ENCODE results near the gene MBTPS1. TPM values are rescaled to one million over a fixed set of nuclear protein-coding genes. Genes with fewer than 3 reads are reported as not detected.
A peak's percentile ranks its signal among the peaks of the same experiment; 100 is the strongest.
"Not testable (repeated sequence)": the region's sequence is repeated elsewhere in the genome, so short reads cannot be mapped to it uniquely, and the experiment has no call there.

The MBTPS1 gene
- total RNA-seq, 1 donor from 2014 or later: 67.3 TPM

DNA sequence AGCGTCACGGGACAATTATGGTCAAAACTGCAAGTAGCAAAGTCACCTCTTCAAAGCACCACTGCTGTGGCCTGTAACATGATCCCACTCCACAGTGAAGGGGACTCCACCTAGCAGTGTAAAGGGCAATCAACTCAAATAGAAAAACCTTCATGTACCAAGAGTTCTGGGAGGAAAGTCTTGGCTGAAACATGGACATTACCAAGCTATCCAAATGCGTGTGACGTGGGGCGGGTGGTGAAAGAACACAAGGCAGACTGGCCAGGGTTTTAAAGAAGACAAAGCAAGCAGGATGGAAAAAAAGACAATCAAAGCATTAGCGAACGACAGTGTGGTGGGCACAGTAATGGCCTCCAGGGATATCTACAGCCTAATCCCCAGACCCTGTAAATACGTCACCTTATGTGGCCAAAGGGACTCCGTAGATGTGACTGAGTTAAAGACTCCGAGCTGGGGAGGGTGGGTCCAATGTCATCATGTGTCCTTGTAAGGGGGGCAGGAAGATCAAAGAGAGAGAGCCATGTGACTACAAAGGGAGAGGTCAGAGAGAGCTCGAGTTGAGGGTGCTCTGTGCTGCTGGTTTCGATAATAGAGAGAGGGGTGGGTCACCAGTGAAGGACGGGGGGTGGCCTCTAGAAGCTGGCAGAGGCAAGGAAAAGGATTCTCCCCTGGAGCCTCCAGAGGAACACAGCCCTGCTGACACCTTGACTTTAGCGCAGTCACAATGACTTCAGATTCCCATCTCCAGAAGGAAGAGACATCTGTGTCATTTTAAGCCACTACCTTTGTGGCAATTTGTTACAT lies 22.3 kb upstream of the MBTPS1 start:
- DNase-seq (no peak), ATAC-seq (ENCODE audit: poor library complexity) (peak; percentile 86)
- intact Hi-C loops (cut with DNase I): loop anchor here (5.0 kb wide), 1 partner anchor 48 kb away; the partner anchor contains the start of gene TAF1C

DNA sequence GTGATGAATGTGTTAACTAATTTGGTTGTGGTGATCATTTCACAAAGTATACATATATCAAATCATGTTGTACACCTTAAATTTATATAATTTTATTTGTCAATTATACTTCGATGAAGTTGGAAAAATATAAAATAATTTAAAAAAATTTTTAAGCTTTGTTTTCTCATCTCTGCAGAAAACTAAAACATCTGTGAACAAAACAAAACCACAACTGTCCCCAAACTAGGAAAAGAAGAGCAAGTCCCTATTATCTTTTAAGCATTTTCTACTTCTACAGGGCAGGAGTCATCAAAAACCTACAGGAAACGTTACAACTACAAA lies 21.7 kb upstream of the MBTPS1 start:
- DNase-seq: no peak
- intact Hi-C loops (cut with DNase I): loop anchor here (5.0 kb wide), 1 partner anchor 49 kb away; the partner anchor contains the start of gene TAF1C
- ATAC-seq (ENCODE audit: poor library complexity): no peak

DNA sequence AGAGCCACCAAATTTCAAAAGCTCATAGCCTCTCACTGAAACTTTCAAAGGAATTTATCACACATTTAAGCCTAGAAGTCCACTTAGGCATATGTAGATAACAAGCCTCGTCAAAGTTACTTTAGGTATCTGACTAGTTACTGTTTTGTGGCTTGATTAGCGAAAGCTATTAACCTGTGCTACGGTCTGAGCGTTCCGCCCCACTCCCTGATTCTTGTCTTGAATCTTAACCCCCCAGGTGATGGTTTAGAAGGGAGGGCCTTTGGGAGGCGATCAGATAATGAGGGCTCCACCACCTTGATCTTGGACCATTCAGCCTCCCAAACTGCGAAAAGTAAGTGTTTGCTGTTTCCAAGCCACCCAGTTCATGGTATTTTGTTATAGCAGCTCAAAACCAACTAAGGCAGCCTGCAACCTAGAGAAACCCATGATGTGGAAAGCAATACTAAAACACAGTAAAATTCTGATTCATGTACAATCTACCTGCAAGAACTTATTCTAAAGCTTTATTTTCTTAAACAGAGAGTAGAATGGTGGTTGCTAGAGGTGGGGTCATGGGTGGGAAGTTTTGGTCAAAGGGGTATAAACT lies 21.1 kb upstream of the MBTPS1 start:
- DNase-seq: no peak
- intact Hi-C loops (cut with DNase I): loop anchor here (5.0 kb wide), 1 partner anchor 49 kb away; the partner anchor contains the start of gene TAF1C
- ATAC-seq (ENCODE audit: poor library complexity): no peak

DNA sequence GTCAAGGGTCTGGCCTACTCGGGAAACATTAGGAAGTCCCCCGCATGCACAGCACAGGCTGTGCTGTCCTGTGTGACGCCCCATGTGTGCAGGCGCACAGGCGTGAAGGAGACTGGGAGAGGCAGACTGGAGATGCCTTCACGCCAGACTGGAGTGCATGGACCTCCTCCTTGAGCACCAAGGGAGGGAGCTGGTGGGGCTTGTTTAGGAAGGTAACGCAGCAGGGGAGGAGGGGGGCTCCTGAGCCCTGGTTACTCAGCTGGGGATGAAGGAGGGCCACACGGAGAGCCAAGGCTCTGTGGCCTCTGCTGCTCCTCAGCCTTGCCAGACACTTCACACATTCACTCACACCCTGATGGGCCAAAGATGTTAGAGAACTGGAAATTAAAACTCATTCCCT lies 20.5 kb upstream of the MBTPS1 start:
- intact Hi-C loops (cut with DNase I): loop anchor here (5.0 kb wide), 1 partner anchor 50 kb away; the partner anchor contains the start of gene TAF1C
- DNase-seq: no peak
- ATAC-seq (ENCODE audit: poor library complexity): no peak

DNA sequence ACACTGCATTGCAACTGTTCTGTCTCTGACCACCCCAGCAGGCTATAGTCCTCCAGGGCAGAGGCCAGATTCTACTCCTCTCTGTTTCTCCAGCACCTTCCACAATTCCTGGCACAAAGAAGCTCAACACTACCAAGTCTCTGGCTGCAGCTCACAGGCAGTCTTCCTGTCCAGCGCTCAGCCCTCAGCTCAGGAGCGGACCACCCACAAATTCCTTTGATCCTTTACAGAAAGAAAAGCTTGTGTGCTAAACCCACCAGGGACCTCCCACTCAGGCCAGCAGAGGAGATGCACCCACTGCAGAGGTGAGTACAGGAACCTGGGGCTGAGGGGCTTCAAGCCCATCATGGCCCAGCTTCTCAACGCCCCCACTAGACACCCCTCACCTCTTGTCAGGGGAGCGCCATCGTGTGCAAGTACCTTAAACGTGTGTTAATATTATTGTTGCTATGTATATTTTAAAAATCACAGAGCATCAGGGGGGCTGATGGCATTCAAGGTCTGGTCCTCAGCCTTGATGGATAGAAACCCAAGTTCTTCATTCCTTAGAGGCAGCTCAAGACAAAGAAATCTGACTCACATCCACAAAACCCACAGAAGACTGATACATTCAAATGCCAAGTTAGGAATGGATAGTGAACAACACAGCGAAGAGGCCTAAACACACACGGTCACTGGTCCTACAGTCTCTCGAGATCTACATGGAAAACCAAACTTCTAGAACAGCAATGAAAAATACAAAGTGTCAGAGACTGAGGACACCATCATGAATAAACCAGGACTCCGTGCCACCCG lies 19.8 kb upstream of the MBTPS1 start:
- intact Hi-C loops (cut with DNase I): loop anchor here (5.0 kb wide), 1 partner anchor 51 kb away; the partner anchor contains the start of gene TAF1C
- ATAC-seq (ENCODE audit: poor library complexity) (no peak), DNase-seq (no peak)

DNA sequence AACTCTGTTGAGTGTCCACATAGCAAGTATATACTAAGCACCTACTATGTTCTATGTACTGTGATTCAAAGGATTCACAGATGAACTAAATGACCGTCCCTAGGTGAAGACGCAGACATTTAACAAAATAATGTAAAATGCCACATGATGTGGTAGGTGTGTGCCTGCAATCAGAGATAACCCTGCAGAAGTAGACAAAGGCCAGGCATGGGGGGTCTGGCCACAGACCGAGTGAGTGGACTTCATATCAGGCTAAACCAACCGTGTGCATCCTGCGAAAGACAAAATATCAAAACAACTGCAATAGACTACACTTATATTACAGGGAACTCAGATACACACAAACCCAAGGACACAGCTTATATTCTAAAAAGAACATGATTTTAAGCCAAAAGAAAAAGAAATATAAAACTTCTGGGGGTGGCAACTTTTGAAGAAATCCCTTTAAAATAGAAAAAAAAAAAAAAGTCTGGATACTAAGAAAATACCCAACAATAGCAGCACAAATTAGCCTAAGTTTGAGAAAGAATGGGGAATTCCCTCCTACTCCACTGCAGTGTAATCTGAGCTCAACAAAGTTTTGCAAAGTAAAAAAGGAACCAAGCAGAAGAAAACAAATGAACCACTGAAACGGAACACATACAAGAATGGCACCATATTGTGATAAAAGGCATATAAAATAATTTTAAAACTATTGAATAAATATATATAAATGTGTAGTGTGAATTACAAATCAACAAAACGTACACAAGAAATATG lies 16.0 kb upstream of the MBTPS1 start:
- DNase-seq (no peak), ATAC-seq (ENCODE audit: poor library complexity) (no peak)
- intact Hi-C loops (cut with DNase I): no loop called here

DNA sequence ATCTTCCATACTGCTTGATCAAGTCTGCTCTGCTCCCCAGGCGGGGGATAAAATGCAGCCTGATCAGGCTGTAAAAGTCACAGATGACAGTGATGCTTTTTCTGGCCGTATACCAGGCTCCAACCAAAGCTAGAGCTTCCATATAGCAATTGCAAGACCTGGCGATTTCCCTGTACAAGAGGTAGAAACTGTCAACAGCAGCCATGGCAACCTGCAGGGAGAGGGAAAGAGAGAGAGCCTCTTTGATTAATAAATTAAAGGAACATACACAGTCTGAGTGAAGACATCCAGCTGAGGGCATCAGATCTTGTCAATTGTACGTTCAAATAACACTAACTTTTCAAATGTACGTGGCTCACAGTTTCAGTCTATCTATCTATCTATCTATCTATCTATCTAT lies 14.4 kb upstream of the MBTPS1 start:
- no peak for DNase-seq
- intact Hi-C loops (cut with DNase I): no loop called here
- peak; percentile 54 for ATAC-seq (ENCODE audit: poor library complexity)

DNA sequence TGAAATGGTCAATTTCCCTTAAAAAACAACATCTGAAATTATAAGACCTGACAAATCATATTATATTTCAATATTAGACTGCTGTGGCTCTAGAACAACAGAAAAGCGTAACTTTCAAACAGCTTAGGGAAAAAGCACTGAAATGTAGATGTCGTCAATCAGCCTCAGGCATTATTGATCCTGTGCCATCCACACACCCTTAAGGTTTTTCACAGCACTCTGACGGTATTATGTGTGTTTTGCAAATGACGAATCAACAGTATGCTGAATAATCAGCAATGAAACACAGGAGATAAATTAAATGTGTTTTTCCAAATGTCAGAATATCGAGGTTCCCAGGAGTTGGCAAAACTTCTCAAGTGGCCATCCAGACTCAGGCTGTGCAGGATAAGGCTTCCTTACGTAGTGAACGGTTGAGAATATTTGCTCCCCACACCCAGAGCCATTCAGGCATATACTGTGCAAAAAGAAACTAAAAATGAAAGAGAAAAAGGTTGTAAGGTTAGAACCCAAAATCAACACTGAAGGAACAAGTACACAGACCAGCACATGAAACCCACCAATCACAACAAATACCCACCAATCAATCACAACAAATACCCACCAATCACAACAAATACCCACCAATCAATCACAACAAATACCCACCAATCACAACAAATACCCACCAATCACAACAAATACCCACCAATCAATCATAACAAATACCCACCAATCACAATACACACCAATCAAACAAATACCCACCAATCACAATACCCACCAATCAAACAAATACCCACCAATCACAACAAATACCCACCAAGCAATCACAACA lies 7.7 kb upstream of the MBTPS1 start:
- ATAC-seq (ENCODE audit: poor library complexity): no peak
- no peak for DNase-seq
- intact Hi-C loops (cut with DNase I): no loop called here

DNA sequence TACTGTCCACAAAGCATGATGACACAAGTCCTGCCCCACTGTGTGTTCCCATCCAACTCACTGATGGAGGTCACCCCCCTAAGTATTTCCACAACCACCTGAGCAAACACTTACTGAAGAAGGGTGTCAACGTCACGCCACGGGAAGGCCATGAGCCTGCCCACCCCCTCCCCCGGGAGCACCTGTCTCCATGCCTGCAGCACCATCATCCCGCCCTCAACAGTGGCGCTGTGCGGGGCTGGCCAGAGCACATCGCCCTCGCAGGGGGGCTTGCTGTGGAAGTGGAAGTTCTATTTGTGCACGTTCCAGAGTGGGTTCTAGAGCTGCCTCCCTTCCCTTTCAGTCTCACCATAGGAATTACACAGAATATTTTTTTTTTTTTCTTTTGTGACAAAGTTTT lies 4.3 kb upstream of the MBTPS1 start:
- intact Hi-C loops (cut with DNase I): no loop called here
- no peak for DNase-seq

DNA sequence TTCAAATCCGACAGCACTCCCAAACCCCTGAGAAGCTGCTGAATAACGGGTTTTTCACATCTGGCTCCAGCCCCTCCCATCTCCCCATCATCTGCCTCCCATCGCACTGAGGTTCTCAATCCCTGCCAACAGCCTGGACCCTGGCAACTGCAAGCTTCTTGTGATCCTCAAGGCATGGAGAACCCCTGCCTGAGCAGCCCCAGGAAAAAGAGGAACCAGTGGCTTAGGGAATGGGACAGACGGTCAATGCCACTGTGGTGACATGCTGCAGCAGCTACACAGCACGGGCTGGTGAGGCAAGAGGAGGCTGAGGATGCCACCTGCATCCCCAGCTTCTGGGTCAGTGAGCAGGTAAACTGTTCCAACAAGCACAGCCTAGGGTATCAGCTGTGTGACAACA lies 3.3 kb upstream of the MBTPS1 start:
- intact Hi-C loops (cut with DNase I): no loop called here
- ATAC-seq (ENCODE audit: poor library complexity) (no peak), DNase-seq (no peak)

More for the DNA sequence above, 4.3 kb upstream of the MBTPS1 start:
- ATAC-seq (ENCODE audit: poor library complexity): no peak

DNA sequence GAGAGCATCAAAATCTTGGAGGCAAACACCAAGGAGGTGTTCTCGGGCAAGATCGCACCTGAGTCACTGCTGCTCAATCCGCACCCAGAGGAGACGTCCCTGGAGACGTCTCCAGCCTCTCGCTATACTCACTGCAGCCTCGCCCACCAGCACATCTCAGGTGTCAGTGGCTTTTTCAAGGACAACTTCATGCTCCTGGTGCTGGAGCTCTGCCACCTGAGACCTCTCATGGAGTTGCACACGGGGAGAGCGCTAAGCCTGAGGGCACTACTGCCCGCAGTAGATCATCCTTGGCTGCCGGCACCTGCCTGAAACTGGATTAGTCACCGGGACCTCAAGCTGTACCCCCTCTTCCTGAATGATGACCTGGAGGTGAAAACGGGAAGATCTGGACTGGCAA lies 2.6 kb upstream of the MBTPS1 start:
- intact Hi-C loops (cut with DNase I): no loop called here
- DNase-seq (no peak), ATAC-seq (ENCODE audit: poor library complexity) (no peak)

DNA sequence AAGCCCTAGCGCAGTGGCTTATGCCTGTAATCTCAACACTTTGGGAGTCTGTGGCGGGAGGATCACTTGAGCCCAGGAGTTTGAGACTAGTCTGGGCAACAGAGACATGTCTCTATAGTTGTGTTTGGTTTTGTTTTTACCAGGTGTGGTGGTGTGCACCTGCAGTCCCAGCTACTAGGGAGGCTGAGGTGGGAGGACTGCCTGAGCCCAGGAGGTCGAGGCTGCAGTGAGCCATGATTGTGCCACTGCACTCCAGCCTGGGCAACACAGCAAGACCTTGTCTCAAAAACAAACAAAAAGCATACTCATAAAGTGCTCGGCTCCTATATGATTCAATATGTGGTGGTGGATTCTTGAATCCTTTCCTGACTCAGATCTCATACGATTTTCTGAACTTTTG lies 1.6 kb upstream of the MBTPS1 start:
- ATAC-seq (ENCODE audit: poor library complexity); intact Hi-C loops (cut with DNase I); DNase-seq: not testable (repeated sequence)

DNA sequence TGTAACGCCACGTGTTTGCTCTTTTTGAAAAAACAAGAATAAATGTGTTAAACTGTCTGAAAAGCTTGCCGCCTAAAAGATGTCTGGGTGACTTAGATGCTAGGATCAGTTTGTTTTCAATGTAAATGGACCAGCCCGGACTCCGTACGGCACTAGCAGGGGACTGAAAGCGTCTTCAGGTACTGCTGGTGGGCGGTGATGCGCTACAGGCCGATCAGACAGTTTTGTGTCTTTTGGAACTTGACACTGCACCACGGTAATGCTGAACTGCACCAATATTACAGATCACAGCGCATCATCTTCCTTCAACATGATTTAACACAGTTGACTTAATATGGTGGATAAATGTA lies 727 bp upstream of the MBTPS1 start:
- intact Hi-C loops (cut with DNase I): no loop called here
- DNase-seq: no peak
- ATAC-seq (ENCODE audit: poor library complexity): peak; percentile 4

DNA sequence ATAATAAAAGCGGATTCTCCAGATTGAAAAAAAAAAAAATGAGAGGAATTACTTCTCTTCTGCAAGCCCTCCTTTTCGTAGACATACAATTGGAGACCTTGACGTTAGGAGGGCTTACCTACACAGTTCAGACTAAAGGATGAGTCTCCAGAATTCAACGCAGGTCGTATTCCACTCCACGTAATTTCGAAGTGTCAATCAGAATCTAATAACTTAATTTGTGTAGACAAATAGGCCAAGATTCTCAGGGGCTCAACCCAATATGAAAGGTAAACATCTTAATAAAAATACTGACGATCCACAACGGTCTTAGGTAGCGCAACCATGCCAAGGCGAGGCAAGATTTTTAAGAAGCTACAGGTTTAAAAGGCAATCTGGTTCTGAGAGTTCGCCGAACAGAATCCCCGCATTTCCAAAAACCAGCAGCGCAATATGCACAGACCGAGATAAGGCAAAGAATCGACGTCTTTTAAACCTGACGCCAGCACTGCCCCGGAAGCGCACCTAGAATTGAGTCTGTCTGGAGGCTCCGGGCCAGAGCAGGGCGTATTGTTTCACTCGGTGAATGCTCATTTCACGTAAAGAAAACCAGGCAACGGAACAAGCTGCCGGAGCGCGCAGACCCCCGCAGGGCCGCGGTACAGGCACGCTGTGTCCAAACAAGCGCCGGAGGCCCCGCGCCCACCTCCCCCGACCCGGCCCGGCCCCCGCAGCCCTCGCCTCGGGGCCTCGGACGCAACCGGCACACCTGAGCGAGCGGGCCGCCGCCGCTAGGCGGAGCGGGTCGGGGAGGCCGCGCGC lies 623 bp downstream of the MBTPS1 start:
- ATAC-seq (ENCODE audit: poor library complexity): peak; percentile 5
- no peak for DNase-seq
- intact Hi-C loops (cut with DNase I): no loop called here

DNA sequence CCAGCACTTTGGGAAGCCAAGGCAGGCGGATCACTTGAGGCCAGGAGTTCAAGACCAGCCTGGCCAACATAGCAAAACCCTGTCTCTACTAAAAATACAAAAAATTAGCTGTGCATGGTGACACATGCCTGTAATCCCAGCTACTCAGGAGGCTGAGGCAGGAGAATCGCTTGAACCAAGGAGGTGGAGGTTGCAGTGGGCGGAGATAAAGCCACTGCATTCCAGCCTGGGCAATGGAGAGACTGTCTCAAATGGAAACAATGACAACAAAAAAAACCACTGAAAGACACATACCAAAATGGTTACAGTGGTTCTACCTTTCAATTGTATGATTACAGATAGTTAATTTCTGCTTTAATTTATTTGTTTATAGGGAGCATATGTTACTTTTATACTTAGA lies 4.8 kb downstream of the MBTPS1 start:
- ATAC-seq (ENCODE audit: poor library complexity); DNase-seq; intact Hi-C loops (cut with DNase I): not testable (repeated sequence)

DNA sequence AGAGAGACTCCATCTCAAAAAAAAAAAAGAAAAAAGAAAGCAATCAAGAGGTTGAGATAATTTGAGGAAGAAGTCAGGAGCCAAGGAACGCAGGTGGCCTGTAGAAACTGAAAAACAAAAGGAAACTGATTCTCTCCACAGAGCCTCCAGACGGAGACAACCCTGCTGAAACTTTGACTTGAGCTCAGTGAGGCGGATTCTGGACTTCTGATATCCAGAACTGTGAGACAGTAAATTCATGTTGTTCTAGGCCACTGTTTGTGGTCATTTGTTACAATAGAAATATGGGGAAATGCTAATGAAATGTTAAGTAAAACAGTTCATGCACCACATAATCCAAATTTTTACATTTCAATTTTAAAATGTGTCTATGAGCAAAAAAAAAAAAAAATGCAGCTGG lies 5.2 kb downstream of the MBTPS1 start:
- DNase-seq (no peak), ATAC-seq (ENCODE audit: poor library complexity) (no peak)
- intact Hi-C loops (cut with DNase I): no loop called here

DNA sequence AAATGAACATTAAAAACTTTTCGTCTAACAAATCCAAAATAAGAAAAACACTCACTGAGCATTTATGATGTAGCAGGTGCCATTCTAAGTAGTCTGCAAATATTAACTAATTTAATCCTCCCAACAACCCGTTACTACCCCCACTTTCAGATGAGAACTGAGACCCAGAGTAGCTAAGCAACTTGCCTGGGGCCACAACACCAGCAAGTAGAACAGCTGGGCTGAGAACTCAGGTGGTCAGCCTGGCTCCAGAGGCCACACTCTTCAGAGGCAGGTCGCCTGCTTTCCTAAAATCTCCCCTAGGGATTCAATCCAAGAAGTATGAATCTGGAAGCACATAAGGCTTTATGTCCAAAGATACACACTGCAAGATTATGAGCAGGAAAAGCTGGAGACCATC lies 6.2 kb downstream of the MBTPS1 start:
- intact Hi-C loops (cut with DNase I): no loop called here
- DNase-seq: no peak
- no peak for ATAC-seq (ENCODE audit: poor library complexity)
